ENCODE measurements around the gene VWA3B.

DNA sequence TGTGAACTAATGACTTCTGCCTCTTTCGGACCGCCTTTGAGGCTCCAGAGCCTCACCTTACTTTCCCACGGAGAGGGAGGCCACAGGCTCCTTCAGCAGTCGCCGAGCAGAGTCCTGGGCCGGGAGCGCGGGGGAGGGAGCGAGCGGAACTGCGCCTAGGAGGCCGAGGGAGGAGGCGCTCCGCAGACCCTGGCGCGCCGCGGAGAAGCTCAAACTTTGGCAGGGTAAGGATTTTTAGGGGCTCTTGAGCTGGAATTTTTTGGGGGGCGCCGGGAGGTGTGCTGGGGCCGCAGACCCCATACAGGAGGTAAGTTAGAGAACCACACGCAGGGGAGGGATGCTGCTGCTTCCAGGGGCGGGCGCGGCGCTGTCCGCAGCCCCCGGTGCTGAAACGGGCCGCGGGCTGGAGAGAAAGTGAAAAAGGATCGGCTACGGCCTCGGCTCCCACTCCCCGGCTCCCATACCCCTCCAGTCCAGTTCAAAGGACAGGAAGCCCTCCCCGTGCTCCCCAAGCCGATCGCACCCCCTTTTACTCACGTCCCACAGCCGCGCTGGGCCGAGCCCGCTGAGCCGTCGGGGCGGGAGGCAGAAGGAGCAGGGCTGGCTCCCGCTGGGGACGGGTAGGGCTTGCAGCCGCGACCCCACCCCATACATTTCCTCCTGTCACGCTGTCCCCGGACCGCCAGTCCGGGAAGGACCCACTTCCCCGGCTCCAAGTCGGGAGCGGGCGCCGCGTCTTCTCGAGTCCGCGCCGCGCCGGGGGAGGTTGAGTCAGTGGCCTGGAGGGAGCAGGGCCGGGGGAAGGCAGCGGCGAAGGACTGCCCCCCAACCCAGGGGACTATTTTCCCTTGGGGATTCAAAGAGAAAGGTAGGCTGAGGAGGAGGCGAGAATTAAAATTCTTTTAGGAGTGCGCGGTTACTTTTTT is 259.6 kb downstream of the VWA3B start, which contains the start of gene CNGA3:
- TF ChIP-seq, protein P1, sequence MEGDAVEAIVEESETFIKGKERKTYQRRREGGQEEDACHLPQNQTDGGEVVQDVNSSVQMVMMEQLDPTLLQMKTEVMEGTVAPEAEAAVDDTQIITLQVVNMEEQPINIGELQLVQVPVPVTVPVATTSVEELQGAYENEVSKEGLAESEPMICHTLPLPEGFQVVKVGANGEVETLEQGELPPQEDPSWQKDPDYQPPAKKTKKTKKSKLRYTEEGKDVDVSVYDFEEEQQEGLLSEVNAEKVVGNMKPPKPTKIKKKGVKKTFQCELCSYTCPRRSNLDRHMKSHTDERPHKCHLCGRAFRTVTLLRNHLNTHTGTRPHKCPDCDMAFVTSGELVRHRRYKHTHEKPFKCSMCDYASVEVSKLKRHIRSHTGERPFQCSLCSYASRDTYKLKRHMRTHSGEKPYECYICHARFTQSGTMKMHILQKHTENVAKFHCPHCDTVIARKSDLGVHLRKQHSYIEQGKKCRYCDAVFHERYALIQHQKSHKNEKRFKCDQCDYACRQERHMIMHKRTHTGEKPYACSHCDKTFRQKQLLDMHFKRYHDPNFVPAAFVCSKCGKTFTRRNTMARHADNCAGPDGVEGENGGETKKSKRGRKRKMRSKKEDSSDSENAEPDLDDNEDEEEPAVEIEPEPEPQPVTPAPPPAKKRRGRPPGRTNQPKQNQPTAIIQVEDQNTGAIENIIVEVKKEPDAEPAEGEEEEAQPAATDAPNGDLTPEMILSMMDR (IDR thresholded peaks at IDR 0.05; ENCODE audit: insufficient read depth, low read length, poor library complexity, severe bottlenecking), result no peak
- no peak for TF ChIP-seq EZH2phosphoT487 (conservative IDR thresholded peaks at IDR 0.05; ENCODE audit: low read length)
